GM12874 (cell line): ENCODE data around the gene ABHD6.

Experiments
- CTCF ChIP-seq: IDR thresholded peaks from 2 replicates; pipeline ENCODE4 v1.5.1; 2011; ENCODE audit warnings: low read depth, mild to moderate bottlenecking, control low read depth, low read length, moderate library complexity; ENCODE audit not compliant: insufficient read depth

The ABHD6 gene

GRCh38 chr3:58237238-58237940 is at the start of gene ABHD6:
ABHD6 (plus strand) TSS chr3:58237792; CDS start chr3:58256587, 18,795 bp downstream.
- TF ChIP-seq CTCF: peak; percentile 55

- TF ChIP-seq CTCF: no peak
Observed at GRCh38 chr3:58188173-58188564, 49.4 kb upstream of the ABHD6 start.

- TF ChIP-seq CTCF: no peak
Observed at GRCh38 chr3:58188921-58189451, 48.6 kb upstream of the ABHD6 start.

- TF ChIP-seq CTCF: no peak
Observed at GRCh38 chr3:58189691-58190090, 47.9 kb upstream of the ABHD6 start.

GRCh38 chr3:58190291-58190690 is 47.3 kb upstream of the ABHD6 start:
- TF ChIP-seq CTCF: no peak

GRCh38 chr3:58190882-58191281 is 46.7 kb upstream of the ABHD6 start:
- no peak for TF ChIP-seq CTCF

GRCh38 chr3:58191361-58191991 is 46.1 kb upstream of the ABHD6 start:
- no peak for TF ChIP-seq CTCF
